RCC 7860 (cell line): ENCODE data around the gene SH3BP2.

Experiments
- DNase-seq: peaks from one replicate; pipeline ENCODE4 v3.0.0-alpha.2; 2015; ENCODE audit warnings: low spot score
- FAIRE-seq: peaks from 2 replicates; lab custom pipeline; 2012; peaks lifted over from hg19 to GRCh38; lab: Jason Lieb, UNC

The SH3BP2 gene

GRCh38 chr4:2816401-2816954 is 23.6 kb downstream of the SH3BP2 start:
- no peak for DNase-seq
- no peak for FAIRE-seq

- DNase-seq, result no peak
- FAIRE-seq, result no peak
These were observed 24.3 kb downstream of the SH3BP2 start for GRCh38 chr4:2817137-2817536.

DNA sequence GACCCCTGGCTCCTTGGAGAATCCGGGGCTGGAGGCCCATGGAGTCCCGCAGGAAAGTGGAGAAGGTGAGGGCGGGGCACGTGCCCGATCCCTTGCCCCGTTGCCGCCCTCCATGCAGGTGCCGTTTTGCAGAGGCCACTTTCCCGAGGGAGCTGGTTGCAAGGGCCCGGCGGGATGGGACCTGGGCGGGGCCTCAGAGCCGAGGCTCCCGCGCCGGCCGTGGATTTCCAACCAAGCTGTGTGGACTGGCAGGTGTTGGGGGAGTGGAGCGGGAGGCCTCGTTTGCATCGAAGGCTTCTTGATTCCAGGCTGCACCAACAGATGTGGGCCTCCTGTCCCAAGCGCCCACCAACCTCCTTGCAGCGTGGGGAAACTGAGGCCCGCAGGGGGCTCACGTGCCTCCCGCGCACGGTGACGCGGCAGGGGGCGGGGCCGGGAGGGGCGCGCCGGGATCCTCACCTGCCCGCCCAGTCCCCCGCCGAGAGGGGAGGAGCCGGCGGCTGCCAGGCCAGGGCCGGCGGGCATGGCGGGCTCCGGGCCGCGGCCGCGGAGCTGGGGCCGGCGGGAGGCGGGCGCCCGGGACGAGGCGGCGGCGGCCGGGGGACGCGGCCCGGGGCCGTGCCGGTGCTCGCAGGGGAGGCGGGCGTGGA is 24.9 kb downstream of the SH3BP2 start:
- no peak for FAIRE-seq
- no peak for DNase-seq

DNA sequence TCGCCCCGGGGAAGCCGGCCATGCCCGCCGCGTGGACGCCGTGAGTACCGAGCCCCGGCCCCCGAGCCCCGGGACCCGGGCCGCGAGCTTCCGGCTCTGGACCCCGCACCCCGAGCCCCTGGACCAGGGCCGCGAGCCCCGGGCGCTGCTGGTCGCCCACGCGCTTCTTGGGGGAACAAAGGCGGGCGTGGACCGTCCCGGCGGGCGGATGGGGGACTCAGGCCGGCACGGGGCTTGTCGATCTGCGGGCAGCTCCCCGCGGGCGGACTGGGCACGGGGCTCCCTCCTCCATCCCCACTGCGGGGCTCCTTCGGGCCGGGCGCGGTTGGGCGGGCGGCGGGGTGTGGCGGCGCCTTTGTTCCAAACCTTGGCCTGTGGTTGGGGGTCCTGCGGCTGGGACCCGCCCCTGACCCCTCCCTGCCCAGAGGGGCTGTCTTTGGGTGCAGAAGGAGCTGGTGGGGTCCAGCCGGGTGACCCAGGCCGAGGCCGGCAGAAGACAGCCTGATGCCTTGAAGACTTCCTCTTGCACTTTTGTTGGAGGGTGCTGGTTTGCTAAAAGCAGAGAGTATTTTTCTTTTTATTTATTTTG is 25.6 kb downstream of the SH3BP2 start:
- no peak for DNase-seq
- no peak for FAIRE-seq

- no peak for FAIRE-seq
- no peak for DNase-seq
These were observed 26.6 kb downstream of the SH3BP2 start for GRCh38 chr4:2819244-2820215.

DNA sequence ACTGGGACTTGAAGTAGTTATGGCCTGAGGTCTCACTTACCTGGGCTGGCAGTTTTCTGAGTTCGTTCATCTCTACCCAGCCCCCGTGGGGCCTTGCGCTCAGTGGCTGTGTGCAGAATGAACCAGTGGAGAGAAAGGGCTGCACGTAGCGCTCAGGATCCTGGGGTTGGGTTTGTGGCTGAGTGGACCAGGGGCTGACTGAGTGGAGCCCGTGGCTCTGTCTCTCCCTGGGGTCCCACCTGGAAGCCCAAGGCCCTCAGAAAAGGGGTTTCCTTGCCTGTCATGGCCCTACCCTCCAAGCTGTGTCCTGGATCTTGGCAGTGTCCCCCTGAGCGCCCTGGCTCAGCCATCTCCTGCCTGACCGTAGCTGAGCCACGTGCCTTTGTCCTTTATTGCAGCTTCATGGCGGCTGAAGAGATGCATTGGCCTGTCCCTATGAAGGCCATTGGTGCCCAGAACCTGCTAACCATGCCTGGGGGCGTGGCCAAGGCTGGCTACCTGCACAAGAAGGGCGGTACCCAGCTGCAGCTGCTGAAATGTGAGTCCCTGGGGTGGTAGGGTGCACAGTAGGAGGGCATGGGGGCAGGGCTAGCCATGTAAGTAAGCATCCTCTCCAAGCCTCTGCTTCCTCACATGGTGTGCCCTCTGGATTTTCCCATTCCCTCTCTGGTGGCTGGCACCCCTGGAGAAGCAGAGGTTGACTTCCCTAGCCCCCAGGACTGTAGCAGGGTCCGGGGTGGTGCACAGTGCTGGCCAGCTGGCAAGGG is 27.5 kb downstream of the SH3BP2 start:
- FAIRE-seq, result no peak
- no peak for DNase-seq

- no peak for FAIRE-seq
These were observed 29.8 kb downstream of the SH3BP2 start for GRCh38 chr4:2822461-2823300.

DNA sequence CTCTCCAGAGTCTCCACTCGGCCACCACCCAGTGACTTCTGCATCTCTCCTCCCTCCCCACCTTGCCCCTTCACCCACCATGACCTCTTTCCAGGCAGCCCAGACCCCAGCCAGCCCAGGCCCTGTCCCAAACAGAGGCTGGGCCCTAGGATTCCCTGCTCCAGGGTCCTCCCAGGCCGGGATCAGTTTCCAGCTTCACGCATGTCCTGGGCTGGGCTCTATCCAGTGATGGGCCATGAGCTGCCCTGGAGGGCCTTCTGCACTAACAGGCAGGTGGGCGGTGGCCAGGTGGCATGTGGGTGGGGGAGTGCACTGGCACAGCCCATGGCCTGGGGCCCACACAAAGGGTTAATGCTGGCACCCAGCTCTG is 30.4 kb downstream of the SH3BP2 start:
- DNase-seq (no peak), FAIRE-seq (no peak)

More at GRCh38 chr4:2822461-2823300, 29.8 kb downstream of the SH3BP2 start:
- DNase-seq, result no peak

DNA sequence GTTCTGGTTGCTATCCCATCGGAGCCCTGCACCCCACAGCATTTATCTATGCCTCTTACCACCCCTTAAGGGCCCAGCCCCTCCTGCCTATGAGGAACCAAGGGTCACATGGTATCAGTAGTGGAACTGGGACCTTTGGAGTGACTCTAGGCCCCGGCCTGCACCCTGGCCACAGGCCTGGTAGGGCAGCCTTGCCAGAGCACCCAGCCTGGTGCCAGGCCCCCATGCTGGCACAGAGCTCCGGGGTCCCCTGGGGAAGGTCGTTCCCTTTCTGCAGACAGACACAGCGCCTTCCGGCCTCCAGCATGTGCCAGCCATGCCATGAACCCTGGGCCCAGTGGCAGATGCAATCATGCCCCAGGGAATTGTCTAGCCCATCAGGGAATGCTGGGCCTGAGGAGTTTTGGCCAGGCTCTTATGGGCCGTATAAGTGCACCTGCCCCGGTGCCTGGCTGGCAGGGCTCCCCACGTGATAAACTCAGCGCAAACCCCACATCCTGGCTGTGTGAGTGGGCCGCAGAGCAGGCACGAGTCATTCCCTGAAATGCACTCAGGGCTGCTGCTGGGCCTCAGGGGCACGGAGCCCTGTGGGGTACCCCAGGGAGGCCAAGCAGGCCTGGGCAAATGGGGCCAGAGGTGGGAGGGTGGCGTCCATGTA is 30.9 kb downstream of the SH3BP2 start:
- DNase-seq (no peak), FAIRE-seq (no peak)

DNA sequence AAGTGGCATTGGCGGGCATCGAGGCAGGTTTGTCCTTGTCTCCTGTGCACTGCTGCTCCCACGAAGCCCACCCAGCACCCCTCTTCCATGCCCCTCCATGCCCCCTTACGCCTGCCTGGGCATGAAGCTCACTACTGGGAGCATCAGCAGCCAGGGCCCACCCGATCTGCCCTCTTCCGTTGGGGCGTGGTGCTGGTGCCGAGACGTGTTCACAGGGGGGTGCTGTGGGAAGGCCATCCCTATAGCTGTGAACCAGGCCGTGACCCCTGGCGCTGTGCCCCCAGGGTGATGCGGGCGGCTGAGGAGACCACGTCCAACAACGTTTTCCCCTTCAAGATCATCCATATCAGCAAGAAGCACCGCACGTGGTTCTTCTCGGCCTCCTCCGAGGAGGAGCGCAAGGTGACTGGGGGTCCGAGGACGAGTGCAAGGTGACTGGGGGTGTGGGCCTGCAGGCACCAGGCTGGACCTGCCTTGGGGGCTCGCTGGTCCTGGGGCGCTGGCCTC is 31.5 kb downstream of the SH3BP2 start:
- DNase-seq (no peak), FAIRE-seq (no peak)

DNA sequence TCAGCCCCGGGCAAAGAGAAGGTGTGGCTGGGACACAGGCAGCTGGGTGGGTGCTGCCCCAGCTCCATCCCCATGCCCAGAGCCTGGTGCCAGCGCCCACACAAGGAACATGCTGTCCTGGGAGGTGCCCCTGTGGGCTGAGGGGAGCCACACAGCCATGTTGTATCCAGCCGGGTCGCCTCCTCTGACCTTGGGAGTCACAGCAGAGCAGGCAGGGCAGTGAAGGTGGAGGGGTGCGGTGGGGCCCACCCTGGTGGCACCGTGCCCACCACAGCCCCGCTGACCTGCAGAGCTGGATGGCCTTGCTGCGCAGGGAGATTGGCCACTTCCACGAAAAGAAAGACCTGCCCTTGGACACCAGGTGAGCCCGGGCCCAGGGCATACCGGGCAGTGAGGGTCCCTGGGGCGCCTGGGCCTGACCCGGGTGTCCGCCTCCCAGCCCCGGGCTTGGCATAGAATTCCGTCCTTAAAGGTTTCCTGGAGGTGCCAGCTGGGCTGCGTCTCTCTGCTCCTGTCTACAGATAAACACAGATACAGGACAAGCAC is 32.0 kb downstream of the SH3BP2 start:
- FAIRE-seq (no peak), DNase-seq (no peak)

- no peak for DNase-seq
- no peak for FAIRE-seq
These were observed 32.9 kb downstream of the SH3BP2 start for GRCh38 chr4:2825740-2826139.

DNA sequence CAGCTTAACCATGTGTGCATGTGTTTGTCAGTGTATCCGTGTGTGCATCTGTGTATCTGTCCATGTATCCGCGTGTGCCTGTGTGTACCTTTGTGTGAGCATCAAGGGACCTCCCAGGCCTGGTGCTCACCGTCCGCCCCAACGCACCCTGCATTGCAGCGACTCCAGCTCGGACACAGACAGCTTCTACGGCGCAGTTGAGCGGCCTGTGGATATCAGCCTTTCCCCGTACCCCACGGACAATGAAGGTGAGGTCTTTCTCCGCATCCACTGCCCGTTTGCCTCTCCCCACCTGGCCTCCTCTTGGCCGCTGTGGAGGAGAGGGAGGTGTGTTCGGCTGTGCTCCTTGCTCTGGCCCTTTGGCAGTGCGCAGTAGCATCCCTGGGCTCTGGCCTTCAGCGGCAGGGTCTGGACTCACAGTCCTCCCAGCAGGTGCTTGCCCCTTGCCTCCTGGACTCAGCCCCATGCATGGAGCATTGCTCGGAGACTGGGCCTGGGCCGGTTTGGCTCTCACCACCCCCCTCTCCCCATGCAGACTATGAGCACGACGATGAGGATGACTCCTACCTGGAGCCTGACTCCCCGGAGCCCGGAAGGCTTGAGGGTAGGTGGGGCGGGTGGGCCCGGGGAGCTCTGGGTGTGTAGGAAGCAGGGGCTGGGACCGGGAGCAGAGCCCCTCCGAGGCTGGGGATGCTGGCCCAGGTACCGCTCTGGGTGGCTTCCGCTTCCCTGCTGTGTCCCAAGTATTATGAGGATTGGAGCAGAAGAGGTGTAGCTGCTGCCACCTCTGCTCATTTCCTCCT is 34.4 kb downstream of the SH3BP2 start:
- no peak for FAIRE-seq
- DNase-seq, result no peak

DNA sequence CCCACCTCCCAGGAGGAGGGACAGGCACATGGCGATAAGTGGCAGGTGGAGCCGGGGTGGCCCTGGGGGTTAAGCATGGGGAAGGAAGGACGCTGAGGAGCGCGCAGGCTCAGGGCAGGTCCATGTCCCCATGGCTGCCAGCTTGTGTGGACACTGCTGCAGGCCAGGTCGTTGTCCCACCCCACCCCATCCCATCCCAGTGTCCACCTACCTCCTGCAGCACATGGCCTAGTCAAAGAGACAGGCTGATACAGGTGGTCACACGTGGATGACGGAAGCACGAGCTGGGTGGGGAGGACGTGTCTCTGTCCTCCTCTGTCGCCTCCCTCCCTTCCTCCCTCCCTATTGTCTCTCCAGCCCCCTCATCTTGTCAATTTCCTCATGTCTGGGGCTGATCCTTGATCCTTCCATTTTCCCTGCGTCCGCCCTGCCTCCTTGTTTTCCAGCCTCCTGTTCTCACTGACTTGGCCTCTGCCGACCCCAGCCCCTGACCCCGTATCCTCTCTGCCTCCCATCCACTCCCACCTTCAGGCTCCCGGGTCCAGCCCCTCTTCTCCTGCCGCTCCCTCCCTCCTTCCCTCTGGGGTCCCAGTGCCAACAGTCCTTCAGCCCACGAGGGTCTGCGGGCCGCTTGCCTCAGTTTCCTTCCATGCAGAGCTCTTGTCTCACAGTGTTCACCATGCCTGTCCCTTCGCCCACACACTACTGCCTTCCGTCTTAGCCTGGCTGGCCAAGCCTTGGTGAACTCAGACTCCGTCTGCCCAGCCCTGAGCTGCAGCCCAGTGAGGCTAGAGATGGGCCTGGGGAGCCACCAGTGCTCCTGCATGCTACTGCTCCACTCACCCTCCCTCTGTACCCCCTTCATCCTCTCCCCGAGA is 35.2 kb downstream of the SH3BP2 start:
- no peak for FAIRE-seq
- DNase-seq, result no peak

- DNase-seq (no peak), FAIRE-seq (no peak)
These were observed 35.9 kb downstream of the SH3BP2 start for GRCh38 chr4:2828758-2829181.

DNA sequence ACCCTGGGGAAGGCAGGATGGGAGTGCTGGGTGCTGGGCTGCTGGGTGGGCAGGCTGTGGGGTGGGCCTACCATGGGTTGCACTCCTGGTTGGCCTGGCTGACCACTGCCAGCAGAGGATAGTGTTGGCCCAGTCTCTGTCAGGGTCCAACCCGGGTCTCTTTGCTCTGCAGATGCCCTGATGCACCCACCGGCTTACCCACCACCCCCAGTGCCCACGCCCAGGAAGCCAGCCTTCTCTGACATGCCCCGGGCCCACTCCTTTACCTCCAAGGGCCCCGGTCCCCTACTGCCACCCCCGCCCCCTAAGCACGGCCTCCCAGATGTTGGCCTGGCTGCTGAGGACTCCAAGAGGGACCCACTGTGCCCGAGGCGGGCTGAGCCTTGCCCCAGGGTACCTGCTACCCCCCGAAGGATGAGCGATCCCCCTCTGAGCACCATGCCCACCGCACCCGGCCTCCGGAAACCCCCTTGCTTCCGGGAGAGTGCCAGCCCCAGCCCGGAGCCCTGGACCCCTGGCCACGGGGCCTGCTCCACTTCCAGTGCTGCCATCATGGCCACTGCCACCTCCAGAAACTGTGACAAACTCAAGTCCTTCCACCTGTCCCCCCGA is 36.5 kb downstream of the SH3BP2 start:
- no peak for FAIRE-seq

More for the DNA sequence above, 36.5 kb downstream of the SH3BP2 start:
- DNase-seq, result no peak
